GM18502 (cell line): ENCODE measurements around the gene ODC1.
"Not testable (repeated sequence)": the region's sequence is repeated elsewhere in the genome, so short reads cannot be mapped to it uniquely, and the experiment has no call there.

Experiments
- ATAC-seq: cut with Tn5 transposase; IDR thresholded peaks from one replicate; pipeline ENCODE4 v1.9.1; 2021; ENCODE audit warnings: mild to moderate bottlenecking; ENCODE audit not compliant: unreplicated experiment, poor library complexity

ODC1 gene

DNA sequence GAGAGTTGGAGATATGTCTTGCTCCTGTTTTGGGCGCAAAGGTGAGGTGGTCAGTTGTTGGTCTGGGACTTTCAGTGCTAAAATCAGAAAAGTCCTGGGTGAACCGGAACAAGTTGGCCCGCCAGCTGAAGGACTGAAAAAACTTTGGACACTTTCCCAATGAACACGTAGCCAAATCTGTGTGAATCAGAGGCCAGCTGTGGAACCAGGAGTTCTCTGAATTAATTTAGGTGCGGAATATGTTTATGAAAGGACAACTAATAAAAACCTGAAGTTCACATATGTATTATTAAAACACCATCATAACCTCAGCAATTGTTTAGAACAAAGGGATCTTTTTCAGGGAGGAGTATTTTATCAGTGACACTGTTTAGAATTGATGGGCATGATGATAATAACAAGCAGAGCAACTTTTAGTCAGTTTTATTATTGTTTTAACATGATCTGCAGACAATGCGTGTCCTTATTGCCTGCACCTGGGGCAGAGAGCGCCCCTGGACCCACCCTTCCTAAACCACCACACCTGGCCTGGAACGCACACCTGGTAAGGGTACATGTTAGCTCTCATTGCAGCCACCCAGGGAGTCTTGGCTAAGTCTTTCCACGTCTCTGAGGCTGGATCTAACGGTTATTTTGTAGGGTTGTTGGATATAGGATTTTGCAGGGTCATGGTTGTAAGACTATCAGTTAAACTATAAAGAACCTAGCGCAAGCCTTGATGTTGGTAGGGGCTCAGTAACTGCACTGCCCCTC lies 9.9 kb upstream of the ODC1 start:
- no peak for ATAC-seq

DNA sequence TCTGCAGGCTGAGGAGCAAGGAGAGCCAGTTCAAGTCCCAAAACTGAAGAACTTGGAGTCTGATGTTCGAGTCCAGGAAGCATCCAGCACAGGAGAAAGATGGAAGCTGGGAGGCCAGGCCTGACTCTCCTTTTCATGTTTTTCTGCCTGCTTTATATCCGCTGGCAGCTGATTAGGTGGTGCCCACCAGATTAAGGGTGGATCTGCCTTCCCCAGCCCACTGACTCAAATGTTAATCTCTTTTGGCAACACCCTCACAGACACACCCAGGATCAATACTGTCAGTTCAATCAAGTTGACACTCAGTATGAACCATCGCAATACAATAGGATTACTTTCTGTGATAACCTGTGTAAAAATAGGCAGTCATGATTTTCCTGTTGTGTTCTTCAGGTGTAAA lies 9.1 kb upstream of the ODC1 start:
- ATAC-seq, result not testable (repeated sequence)

DNA sequence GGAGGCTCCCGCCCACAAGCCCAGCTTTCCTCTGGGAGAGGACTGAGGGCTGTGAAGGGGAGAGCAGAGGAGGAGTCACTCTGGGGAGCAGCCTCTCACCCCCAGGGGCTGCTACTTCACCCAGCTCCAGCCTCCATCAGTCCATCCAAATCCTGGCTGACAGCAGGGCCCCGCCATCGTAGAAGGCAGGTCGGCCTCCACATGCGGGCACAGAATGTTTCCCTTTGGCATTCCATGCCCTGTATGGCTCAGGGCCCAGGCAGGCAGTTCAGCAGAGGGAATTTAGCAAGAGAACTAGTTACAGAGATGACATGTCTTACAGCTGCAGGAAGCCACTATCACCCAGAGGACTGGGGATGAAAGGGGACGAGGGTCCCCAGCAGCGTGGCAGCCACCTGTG lies 6.4 kb upstream of the ODC1 start:
- ATAC-seq, result no peak

DNA sequence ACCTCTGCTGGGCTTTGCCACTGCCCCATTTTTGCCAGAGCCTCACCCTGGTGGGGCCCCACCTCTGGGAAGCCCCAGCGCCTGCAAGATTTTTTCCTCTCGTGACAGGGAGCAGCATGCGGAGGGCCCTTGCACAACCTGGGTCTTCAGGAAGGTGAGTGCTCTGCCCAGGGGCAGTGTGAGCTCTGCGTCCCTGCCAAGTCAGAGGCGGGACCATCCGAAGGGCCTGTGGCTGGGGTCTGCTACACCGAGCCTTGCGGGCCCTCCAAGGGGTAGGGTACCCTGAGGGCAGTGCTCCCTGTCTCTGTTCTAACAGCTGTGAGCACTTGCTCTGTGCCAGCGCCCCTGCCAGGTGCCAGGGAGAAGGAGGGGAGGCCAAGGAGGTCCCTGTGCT lies 5.8 kb upstream of the ODC1 start:
- ATAC-seq, result no peak

DNA sequence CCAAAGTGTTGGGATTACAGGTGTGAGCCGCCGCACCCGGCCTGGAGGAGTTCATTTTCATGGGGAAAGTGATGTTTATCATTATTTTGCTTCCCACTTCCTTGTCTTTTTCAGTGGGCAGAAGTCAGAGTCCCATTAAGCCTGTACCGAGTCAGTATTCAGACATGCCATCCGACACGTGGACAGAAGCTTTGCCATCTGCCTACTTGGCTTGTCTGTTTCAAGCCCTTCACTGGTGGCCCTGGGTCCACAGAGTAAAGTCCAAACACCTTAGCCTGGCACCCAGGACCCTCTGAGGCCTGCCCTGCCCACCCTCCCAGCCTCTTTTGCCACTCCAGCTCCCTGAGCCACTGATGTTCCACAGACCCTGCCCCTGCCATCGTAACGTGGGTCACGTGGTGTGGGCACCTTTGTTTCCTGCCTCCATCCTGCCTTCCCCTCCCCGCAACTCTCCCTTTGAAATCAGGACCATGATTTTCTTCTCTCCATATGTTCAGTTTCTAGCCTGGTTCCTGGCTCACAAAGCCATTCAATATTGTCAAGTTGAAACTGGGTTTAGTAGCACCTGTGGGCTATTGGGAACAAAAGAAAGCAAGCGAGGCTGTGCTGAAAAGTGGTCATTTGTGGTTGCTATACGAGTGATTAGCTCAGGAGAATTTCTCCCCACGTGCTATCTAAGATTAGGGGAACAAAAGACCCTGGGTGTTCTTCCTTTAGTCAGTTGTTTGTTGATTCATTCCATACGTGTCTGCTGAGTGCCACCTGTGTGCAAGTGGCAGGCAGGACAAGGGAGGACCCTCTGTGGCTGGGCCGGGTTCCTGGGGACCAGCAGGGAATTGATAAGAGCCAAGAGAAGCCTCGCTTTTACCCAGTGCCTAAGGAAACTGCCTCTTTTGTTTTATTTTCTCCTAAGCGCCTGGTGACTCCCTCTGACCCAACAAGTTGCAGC lies 5.1 kb upstream of the ODC1 start:
- ATAC-seq, result no peak

DNA sequence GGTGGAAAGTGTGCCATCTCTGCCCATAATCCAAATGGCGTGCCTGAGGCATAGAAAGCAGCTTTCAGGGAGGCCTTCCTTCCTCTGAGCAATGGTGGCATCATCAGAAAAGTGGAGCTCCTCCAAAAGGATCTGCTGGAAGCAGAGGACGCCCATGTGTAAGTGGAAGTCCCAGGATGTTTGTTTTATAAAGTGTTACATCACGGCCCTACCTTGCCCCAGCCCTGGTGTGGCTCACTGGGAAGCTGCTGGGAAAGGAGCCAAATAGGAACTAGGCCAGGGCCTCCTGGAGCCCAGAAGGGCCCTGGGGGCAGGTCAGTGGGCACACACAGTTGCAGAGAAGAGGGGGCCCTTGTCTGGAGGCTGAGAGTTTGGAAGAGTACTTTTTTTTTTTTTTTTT lies 4.2 kb upstream of the ODC1 start:
- ATAC-seq, result no peak

DNA sequence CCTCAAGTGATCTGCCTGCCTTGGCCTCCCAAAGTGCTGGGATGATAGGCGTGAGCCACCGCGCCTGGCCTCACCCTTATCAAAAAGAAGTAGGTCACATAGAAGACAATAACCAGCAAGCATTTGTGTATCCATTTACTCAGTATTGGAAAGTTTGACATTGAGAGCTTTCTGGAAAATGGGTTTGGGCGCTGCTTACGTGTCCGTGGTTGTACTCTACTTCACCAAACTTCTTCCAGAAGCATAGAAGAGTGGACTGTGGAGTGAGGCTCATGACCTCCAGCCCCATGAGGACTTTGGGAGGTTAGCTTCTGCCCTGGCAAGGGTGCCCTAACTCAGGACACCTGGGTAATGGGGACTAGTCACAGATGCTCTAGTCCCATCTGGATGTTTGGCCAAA lies 3.7 kb upstream of the ODC1 start:
- ATAC-seq, result no peak

DNA sequence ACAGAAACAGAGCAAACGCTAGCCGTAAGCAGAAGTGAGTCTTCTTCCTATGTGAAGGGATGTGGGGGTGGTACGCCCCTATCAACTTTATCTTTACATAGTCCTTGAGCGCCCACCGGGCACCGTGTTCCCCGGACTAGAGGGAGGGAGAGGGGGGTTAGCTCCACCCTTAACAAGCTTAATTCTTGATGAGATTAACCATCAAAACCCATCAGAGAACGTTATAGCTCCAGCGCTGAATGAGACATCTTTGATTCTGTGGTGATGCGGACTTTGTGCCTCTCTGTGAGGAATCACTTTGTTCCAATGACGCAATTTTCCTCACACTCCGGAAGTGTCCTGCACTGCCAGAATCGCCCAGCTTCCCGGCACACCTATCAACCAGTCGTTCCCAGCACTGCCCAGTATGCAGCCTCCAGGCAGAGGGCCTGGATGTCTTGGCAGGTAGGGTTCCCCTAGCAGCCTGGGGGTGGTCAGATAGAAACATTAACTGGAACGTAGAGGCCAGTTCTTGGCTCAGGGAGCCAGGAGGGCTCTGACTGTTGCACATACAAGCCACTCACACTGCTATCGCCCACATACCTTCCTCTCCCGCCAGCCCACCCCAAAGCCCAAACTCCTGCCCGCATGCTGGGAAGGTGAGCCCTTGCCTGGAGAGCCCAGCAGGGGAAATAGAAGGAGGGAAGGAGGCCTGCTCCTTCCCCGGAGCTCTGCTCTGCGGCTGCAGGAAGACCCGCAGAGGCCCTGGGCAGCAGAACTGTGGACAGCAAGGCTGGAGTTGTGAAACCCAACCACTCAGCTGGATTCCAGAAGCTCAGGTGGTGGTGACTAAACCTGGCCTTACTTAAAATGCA lies 1.9 kb upstream of the ODC1 start:
- no peak for ATAC-seq

DNA sequence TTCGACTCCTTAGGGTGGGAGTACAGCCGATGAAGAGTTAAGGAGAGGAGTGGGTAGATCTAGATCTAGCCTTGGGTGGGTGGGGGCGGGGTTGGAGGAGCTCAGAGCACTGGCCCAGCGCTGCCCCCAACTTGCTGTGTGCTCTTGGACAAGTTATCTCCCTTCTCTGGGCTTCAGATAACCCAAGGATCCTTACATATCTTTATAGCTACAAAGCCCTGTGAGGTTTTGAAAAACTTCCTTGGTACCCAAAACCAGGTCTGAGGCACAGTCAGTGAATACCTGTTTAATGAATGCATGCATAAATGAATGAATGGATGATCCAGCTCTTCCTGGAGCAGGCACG lies 1.3 kb upstream of the ODC1 start:
- ATAC-seq, result no peak

DNA sequence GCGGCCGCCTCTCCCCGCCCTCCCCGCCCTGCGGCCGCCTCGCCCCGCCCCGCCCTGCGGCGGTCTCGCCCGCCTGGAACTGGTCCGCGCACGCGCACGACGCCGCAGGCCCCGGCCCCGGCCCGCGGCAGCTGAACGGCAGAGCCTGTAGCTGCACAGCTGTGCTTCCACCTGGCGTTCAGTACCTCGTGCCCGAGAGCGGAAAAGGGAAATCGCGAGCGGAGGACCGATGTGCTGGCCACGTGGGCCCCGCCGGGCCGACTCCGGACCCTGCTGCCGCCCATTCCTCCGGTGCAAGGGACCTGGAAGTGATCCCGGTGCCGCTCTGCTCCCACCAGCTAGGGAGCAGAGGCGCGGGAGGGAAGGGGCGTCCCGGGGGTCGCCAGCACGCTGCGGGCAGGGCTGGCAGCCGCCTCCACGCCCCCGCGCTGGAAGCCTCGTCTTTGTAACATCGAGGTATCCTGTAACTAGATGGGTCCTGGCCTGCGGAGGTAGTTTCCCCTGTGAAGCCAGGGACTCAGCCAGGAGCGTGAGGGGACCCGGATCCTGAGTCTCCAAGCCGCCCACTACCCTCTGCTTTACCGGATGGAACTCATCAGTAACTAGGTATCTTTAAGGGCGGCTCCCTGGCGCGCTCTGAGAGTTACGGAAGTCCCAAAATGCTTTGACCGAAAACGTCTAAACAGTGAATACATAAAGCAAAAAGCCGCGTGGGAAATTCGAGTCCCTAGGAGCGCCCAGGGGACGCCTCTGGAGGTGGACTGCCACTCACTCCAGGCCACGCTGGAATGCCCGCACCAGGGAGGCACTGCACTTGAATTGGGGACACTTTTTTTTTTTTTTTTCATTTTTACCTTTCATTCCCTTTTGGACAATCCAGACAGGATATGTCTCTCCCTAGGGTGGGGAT lies 704 bp upstream of the ODC1 start:
- peak; percentile 62 for ATAC-seq

DNA sequence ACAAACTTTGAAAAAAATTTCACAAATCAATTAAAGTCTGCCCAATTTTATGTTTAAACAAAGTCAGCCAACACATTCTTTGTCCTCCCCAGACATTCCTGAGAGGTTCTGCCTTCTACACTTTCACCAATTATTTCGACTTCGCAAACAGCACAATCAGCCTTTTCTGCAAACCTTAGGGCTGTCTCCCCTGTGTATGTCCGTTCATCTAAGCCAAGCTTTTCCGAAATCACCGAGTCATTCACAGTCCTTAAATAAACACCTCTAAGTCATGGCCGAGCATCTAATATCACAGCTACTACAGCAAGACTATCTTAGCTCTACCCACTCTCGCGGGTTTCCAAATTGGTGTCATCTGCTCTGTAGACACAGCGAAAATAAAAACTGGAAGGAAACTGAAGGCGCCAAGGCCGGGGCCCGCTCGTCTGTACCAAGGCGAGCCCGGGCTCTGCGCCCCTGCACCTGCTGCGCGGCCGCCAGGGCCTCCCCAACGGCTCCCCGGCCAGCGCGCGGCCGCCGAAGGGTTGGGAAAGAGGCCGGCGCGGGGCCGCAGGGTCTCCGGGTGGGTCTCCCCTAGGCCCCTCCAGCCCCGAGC lies 730 bp downstream of the ODC1 start:
- ATAC-seq, result peak; percentile 32

DNA sequence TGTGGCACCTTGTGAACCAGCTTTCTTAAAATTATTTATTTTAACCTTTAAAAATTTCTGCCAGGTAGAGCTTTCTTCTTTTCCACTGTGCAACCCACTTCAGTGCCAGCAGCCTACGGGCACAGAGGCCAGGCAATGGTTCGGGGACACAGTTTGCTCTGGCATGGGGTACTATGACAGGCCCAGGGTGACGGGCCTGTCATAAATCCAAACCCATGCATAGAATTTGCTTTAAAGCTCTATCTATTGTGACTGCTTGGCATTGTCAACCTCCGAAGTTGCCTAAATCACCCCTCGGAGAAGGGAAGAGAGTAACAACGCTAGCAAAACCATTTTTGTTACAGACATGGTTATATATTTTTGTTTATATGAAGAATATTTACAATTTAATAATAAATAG lies 1.5 kb downstream of the ODC1 start:
- no peak for ATAC-seq

DNA sequence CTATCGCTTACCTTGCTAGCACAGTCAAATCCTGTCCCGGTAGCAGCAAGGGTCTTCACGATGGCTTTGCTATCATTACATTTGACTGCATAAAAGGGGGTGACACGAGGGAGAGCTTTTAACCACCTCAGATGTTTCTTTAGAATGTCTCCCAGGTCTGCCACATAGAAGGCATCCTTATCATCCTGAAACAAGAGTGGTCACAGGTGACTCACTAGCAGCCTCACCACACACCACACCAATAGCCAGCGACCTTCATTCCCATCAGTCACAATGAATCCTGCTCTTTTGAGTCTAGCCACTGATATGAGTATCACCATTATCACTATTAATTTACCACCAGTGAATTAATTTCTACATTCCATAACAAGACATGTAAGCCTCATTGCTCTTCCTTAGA lies 3.7 kb downstream of the ODC1 start:
- no peak for ATAC-seq

DNA sequence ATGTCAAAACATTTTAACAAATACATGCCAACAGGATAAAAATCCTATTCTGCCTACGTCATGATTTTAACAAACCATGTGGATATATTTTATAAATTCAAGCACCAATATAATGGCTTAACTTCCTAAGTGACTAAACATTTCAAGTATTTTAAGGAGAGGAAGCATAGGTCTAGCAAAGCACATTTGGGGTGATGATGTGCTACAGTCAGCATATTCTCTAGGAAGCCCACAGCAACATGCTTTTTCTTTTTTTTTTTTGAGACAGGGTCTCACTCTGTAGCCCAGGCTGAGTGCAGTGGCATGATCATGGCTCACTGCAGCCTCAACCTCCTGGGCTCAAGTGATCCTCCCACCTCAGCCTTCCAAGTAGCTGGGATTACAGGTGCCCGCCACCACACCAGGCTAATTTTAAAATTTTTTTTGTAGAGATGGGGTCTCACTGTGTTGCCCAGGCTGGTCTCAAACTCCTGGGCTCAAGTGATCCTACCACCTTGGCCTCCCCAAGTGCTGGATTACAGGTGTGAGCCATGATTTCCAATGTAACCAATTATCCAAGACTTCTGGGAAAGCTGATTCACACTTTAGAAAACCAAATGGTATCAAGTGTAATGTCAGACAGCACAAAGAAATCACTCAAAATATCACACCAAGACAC lies 5.5 kb downstream of the ODC1 start:
- ATAC-seq, result not testable (repeated sequence)

DNA sequence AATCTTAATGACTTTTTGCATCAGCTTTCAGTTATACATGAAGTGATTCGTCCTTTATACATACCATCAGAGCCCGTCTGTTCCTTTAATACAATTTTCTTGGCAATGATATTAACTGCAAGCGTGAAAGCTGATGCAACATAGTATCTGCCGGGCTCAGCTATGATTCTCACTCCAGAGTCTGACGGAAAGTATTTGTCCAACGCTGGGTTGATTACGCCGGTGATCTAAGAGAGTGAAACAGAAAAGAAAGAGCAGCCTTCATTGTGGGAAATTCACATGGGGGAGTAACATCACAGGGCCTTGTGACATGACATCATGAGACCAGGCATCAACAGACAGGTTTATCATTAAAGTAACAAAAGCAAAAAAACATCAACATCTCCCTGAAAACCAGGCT lies 6.2 kb downstream of the ODC1 start:
- no peak for ATAC-seq

DNA sequence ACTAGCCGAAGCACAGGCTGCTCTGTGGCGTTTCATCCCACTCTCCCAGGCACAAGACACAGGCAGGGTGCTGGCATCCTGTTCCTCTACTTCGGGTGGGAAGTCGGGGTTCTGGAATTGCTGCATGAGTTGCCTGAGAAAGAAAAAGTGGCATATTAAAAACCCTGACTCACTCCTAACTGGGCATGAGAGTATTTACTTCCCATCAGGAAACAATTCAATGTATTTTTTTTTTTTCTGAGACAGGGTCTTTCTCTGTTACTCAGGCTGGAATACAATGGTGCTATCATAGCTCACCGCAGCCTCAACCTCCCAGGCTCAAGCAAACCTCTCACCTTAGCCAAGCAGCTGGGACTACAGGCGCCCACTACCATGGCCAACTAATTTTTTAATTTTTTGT lies 7.4 kb downstream of the ODC1 start:
- no peak for ATAC-seq

DNA sequence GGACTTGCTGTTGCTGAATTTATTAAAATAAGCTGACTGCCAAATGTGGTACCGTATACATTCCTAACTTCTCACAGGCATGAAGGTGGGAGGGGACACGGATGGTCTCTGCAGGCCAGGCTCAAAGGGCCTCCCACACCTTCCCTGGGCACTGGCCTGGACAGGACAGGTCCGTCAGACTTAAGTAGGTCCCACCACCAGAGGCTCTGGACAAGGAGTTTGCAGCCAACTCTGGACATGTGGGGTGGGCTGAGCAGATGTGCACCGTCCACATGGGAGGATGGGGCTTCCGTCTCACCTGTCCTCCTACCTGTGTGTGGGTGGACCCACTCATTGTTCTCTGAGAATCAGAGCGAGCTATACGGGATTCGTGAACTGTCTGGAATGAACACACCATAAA lies 8.2 kb downstream of the ODC1 start:
- no peak for ATAC-seq

DNA sequence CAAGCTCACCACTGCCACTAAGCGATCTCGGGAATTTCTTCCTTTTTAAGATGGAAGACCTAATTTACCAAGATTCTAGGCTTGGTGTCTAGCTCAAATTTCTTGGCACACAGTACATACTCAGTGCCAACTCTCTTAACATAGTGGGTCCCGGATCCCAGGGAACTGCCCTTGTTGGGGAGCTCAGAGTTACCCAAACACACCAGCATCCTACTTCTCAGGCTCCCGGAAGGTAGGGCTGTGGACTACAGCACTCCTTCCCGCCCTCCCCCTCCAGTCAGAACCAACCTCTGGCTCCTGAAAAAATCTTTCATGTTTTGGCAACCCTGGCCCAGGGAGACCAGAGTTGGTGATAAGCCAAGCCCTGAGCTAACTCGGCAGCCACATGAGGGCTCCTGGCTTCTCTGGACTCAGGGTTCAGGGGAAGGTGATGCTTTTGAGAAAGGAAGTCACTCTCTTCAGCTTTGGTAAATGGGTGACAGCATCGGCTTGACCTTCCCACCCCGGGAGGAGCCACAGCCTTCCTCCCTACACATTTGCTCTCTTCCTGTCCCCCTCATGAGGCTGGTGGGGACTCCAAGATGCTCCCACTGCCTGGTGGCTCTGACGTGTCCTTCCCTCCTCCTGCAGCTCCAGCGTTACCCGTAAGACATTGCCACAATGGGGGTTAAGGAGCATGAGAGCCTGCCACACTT lies 8.8 kb downstream of the ODC1 start:
- no peak for ATAC-seq
